Retinal pigment epithelial cell (primary cell): ENCODE data around the gene MFN2.

Experiments used
- DNase-seq: peaks from one replicate; pipeline ENCODE4 v3.0.0-alpha.2; 2010; ENCODE audit warnings: low read depth
- H3K4me3 ChIP-seq: 2 replicates; pipeline ENCODE4 v1.5.1; 2011; ENCODE audit warnings: mild to moderate bottlenecking, low read length, control low read depth, moderate library complexity
- TF ChIP-seq, protein P1 (sequence below): conservative IDR thresholded peaks from 2 replicates; pipeline ENCODE4 v1.5.1; 2011; ENCODE audit warnings: low read depth, low read length, control low read depth, inconsistent platforms

Gene MFN2

DNA sequence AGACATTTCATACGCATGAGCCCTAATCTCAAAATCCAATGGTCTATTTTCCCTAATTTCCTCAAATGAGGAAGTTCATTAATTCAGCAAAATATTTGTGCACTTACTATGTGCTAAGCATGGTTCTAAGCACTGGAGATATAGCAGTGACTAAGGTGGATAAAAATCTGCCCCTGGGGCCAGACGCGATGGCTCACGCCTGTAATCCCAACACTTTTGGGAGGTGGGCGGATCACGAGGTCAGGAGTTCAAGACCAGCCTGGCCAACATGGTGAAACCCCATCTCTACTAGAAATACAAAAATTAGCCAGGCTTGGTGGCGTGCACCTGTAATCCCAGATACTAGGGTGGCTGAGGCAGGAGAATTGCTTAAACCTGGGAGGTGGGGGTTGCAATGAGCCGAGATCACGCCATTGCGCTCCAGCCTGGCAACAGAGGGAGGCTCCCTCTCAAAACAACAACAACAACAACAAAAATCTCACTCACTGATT, 34.8 kb downstream of the MFN2 start:
- TF ChIP-seq, protein P1, sequence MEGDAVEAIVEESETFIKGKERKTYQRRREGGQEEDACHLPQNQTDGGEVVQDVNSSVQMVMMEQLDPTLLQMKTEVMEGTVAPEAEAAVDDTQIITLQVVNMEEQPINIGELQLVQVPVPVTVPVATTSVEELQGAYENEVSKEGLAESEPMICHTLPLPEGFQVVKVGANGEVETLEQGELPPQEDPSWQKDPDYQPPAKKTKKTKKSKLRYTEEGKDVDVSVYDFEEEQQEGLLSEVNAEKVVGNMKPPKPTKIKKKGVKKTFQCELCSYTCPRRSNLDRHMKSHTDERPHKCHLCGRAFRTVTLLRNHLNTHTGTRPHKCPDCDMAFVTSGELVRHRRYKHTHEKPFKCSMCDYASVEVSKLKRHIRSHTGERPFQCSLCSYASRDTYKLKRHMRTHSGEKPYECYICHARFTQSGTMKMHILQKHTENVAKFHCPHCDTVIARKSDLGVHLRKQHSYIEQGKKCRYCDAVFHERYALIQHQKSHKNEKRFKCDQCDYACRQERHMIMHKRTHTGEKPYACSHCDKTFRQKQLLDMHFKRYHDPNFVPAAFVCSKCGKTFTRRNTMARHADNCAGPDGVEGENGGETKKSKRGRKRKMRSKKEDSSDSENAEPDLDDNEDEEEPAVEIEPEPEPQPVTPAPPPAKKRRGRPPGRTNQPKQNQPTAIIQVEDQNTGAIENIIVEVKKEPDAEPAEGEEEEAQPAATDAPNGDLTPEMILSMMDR: no peak
- no peak for DNase-seq

GRCh38 chr1:12015499-12015898, 35.3 kb downstream of the MFN2 start:
- TF ChIP-seq, protein P1: no peak
- no peak overlapping the region for H3K4me3 ChIP-seq
- DNase-seq: no peak

More for the DNA sequence above, 34.8 kb downstream of the MFN2 start:
- H3K4me3 ChIP-seq: no peak overlapping the region

DNA sequence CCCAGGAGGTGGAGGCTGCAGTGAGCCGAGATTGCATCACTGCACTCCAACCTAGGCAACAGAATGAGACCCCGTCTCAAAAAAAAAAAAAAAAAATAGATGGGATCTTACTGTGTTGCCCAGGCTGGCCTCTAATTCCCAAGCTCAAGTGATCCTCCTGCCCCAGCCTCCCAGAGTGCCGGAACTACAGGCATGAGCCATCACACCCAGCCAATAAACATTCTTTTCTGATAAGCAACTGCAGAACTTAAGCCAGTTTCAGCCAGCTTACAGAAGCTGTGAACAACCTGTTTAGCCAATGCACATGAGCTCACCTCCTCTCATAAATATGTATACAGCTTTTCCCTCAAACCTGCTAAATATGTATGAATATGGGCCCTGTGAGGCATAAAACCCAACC, 35.9 kb downstream of the MFN2 start:
- TF ChIP-seq, protein P1: no peak
- no peak for DNase-seq
- H3K4me3 ChIP-seq: no peak overlapping the region

DNA sequence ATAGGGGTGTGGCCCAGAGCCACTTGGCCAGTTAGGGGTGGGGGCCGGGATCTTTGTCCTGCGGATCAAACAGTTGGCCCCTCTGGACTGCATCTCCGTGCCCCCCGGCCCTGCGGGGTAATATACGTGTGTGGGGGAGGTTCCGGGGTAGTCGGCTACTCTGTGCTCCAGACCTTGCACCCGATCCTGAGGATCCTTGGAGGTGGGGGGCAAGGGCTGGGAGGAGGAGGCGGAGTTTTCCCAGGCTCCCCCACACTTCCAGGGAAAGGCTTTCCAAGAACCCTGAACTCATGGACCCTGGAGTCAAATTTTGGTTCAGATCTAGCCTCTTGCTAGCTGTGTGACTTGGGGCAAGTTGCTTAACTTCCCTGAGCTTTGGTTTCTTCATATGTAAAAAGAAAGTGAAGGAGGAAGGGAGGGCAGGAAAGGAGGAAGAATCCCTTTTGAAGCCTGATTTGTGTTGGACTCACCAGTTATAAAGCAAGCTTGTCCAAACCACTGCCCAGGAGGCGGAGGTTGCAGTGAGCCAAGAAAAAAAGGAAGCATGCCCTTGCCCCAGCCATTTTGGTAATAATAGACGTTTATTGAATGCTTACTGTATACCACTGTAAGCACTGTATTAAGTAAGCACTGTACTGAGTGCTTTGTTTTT, 39.7 kb downstream of the MFN2 start:
- TF ChIP-seq, protein P1: no peak
- no peak for DNase-seq
- peak overlapping the region; percentile 86 for H3K4me3 ChIP-seq

- TF ChIP-seq, protein P1: no peak
- DNase-seq: no peak
- H3K4me3 ChIP-seq: no peak overlapping the region
Measured at GRCh38 chr1:12021616-12022015, 41.4 kb downstream of the MFN2 start.

- no peak for DNase-seq
- TF ChIP-seq, protein P1: no peak
- H3K4me3 ChIP-seq: no peak overlapping the region
Measured at GRCh38 chr1:12022036-12022435, 41.8 kb downstream of the MFN2 start.

- TF ChIP-seq, protein P1: no peak
- no peak for DNase-seq
- H3K4me3 ChIP-seq: no peak overlapping the region
Measured at GRCh38 chr1:12026586-12026985, 46.3 kb downstream of the MFN2 start.
